GM12872 (cell line): ENCODE measurements around the gene ZNF618.

Experiments
- CTCF ChIP-seq: IDR thresholded peaks from 3 replicates; pipeline ENCODE4 v1.5.1; 2011; ENCODE audit warnings: low read depth, mild to moderate bottlenecking, low read length, moderate library complexity; ENCODE audit not compliant: insufficient read depth

The ZNF618 gene

GRCh38 chr9:113919382-113919781 lies 43.3 kb downstream of the ZNF618 start:
- TF ChIP-seq CTCF = no peak

- TF ChIP-seq CTCF = no peak
Measured at GRCh38 chr9:113919871-113920270, 43.8 kb downstream of the ZNF618 start.

GRCh38 chr9:113920872-113921271 lies 44.8 kb downstream of the ZNF618 start:
- TF ChIP-seq CTCF = no peak

GRCh38 chr9:113921396-113921925 lies 45.4 kb downstream of the ZNF618 start:
- no peak for TF ChIP-seq CTCF

- no peak for TF ChIP-seq CTCF
Measured at GRCh38 chr9:113922160-113922559, 46.1 kb downstream of the ZNF618 start.

- TF ChIP-seq CTCF = no peak
Measured at GRCh38 chr9:113926211-113926610, 50.1 kb downstream of the ZNF618 start.

- TF ChIP-seq CTCF = no peak
Measured at GRCh38 chr9:113927277-113927676, 51.2 kb downstream of the ZNF618 start.
